Neuronal stem cell (in vitro differentiated cells): Measurements from ENCODE around the gene TRPM8.
A peak's percentile ranks its signal among the peaks of the same experiment; 100 is the strongest.

ENCODE experiments used
- DNase-seq: peaks from one replicate; pipeline ENCODE4 v3.0.0-alpha.2; 2013; ENCODE audit warnings: low spot score
- H2AFZ ChIP-seq: one replicate; pipeline ENCODE4 v1.6.1; 2013; ENCODE audit warnings: mild to moderate bottlenecking, low read length, inconsistent platforms
- H2AK5ac ChIP-seq: 2 replicates; pipeline ENCODE4 v1.6.1; 2013; ENCODE audit warnings: low read depth, mild to moderate bottlenecking, inconsistent platforms, low read length, moderate library complexity, mixed read lengths
- H2BK120ac ChIP-seq: 2 replicates; pipeline ENCODE4 v1.6.1; 2013; ENCODE audit warnings: low read depth, mild to moderate bottlenecking, inconsistent platforms, low read length, moderate library complexity, mixed read lengths
- H2BK12ac ChIP-seq: one replicate; pipeline ENCODE4 v1.6.1; 2013; ENCODE audit warnings: low read length, inconsistent platforms
- H2BK15ac ChIP-seq: 2 replicates; pipeline ENCODE4 v1.6.1; 2013; ENCODE audit warnings: mild to moderate bottlenecking, low read length, inconsistent platforms, mixed read lengths
- H2BK5ac ChIP-seq: one replicate; pipeline ENCODE4 v1.6.1; 2013; ENCODE audit warnings: inconsistent platforms, mild to moderate bottlenecking, low read length, moderate library complexity
- H3K14ac ChIP-seq: one replicate; pipeline ENCODE4 v1.6.1; 2013; ENCODE audit warnings: low read length, inconsistent platforms
- H3K18ac ChIP-seq: 2 replicates; pipeline ENCODE4 v1.6.1; 2013; ENCODE audit warnings: low read length, inconsistent platforms
- H3K23ac ChIP-seq: 2 replicates; pipeline ENCODE4 v1.6.1; 2013; ENCODE audit warnings: low read depth, mild to moderate bottlenecking, mixed read lengths, low read length, inconsistent platforms; ENCODE audit not compliant: poor library complexity
- H3K27ac ChIP-seq: replicated peaks from 3 replicates; pipeline ENCODE4 v1.5.1; 2013; ENCODE audit warnings: low read length, inconsistent platforms
- H3K27me3 ChIP-seq, 3 experiments: 2 replicates each; pipeline ENCODE4 v1.6.1; 2013; ENCODE audit warnings: low read length in 3 of 3, mild to moderate bottlenecking in 2 of 3, inconsistent platforms in 1 of 3, low read depth in 1 of 3, mixed read lengths in 1 of 3, moderate library complexity in 1 of 3; ENCODE audit not compliant: control insufficient read depth in 3 of 3, insufficient read depth in 3 of 3
- H3K36me3 ChIP-seq, 2 donors: replicated peaks in 1 of 2; 2 replicates each; pipeline ENCODE4 v1.6.1; 2013; ENCODE audit warnings: low read length in 2 of 2; ENCODE audit not compliant: control insufficient read depth in 2 of 2, insufficient read depth in 2 of 2
- H3K4ac ChIP-seq: 2 replicates; pipeline ENCODE4 v1.6.1; 2013; ENCODE audit warnings: inconsistent platforms, mild to moderate bottlenecking, low read length, moderate library complexity
- H3K4me1 ChIP-seq, 2 donors: 1 replicate in 1 of 2; 2 replicates in 1 of 2; pipeline ENCODE4 v1.6.1; 2013; ENCODE audit warnings: low read length in 2 of 2, low read depth in 1 of 2; ENCODE audit not compliant: control insufficient read depth in 2 of 2, insufficient read depth in 1 of 2
- H3K4me2 ChIP-seq: one replicate; pipeline ENCODE4 v1.6.1; 2013; ENCODE audit warnings: mild to moderate bottlenecking, low read length, inconsistent platforms; ENCODE audit not compliant: insufficient read depth, poor library complexity, severe bottlenecking
- H3K4me3 ChIP-seq, 2 donors: 2 replicates each; pipeline ENCODE4 v1.5.1; 2013; ENCODE audit warnings: low read length in 2 of 2, mild to moderate bottlenecking in 2 of 2, inconsistent platforms in 1 of 2, moderate library complexity in 1 of 2
- H3K79me1 ChIP-seq: one replicate; pipeline ENCODE4 v1.6.1; 2013; ENCODE audit warnings: low read depth, mild to moderate bottlenecking, inconsistent platforms, low read length, moderate library complexity
- H3K9ac ChIP-seq: one replicate; pipeline ENCODE4 v1.6.1; 2013; ENCODE audit warnings: mild to moderate bottlenecking, low read depth, low read length, inconsistent platforms; ENCODE audit not compliant: poor library complexity
- H3K9me3 ChIP-seq, 2 donors: replicated peaks in 1 of 2; 2 replicates each; pipeline versions ENCODE3 to v1.6.1; 2013; ENCODE audit warnings: low read length in 2 of 2, mild to moderate bottlenecking in 2 of 2, inconsistent platforms in 1 of 2, low read depth in 1 of 2, mixed read lengths in 1 of 2, moderate library complexity in 1 of 2; ENCODE audit not compliant: control insufficient read depth in 2 of 2, insufficient read depth in 1 of 2
- H4K8ac ChIP-seq: one replicate; pipeline ENCODE4 v1.6.1; 2013; ENCODE audit warnings: low read depth, mild to moderate bottlenecking, inconsistent platforms, low read length, moderate library complexity
- H4K91ac ChIP-seq: one replicate; pipeline ENCODE4 v1.6.1; 2013; ENCODE audit warnings: low read length, low read depth, mild to moderate bottlenecking, inconsistent platforms; ENCODE audit not compliant: poor library complexity
- WGBS, 2 donors: extraction: QIAGEN DNeasy Blood & Tissue Kit; methylation state at CpG; one replicate each; pipeline ENCODE4 v1.1.7; 2013; ENCODE audit warnings: missing lambda C conversion rate in 2 of 2, mixed read lengths in 1 of 2; ENCODE audit not compliant: insufficient read length in 2 of 2, insufficient replicate concordance in 1 of 2; ENCODE audit errors: extremely low coverage in 2 of 2; 5-methylcytosine and 5-hydroxymethylcytosine counted together

The TRPM8 gene

DNA sequence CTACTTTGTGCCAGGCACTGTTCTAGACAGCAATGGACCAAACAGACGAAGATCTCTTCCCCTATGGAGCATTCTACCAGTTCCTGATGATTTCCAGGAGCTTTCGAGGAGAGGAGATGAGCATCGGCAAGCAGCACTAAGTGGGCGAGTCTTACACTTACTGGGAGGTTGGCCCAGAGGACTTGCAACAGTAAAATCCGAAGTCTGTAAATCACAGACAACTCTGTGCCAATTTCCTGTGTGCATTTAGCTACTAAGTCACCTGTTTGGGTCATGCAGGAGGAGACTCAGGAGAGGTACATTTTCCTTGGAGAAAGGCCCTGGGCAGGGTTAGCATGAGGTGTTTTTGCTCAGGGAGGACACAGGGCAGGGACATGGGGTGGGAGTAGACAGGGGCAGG lies 58.9 kb downstream of the TRPM8 start:
- Histone ChIP-seq H2BK5ac (no peak overlapping the region), H3K27me3 (no peaks in the 10 kb centered on the region), H3K36me3 (peaks cover 0 to 3% of the 10 kb centered on the region in 2 donors), H3K14ac (no peak overlapping the region), H3K4me2 (no peak overlapping the region), H3K18ac (no peak overlapping the region), H3K4me3 (no peak overlapping the region), H4K91ac (no peak overlapping the region), H2BK120ac (no peak overlapping the region), H2BK12ac (no peak overlapping the region), H3K23ac (no peak overlapping the region), H2AFZ (no peak overlapping the region), H3K27ac (no peak overlapping the region), H2BK15ac (no peak overlapping the region), H3K79me1 (no peaks in the 10 kb centered on the region), H2AK5ac (no peak overlapping the region), H3K4me1 (peaks cover 3 to 5% of the 10 kb centered on the region in 2 donors), H3K9me3 (no peaks in the 10 kb centered on the region), H3K9ac (no peak overlapping the region), H4K8ac (no peak overlapping the region), H3K4ac (no peak overlapping the region)
- DNase-seq, result no peak
- no CpG with 5 or more reads among the region's 5 CpGs for WGBS, 2 donors

DNA sequence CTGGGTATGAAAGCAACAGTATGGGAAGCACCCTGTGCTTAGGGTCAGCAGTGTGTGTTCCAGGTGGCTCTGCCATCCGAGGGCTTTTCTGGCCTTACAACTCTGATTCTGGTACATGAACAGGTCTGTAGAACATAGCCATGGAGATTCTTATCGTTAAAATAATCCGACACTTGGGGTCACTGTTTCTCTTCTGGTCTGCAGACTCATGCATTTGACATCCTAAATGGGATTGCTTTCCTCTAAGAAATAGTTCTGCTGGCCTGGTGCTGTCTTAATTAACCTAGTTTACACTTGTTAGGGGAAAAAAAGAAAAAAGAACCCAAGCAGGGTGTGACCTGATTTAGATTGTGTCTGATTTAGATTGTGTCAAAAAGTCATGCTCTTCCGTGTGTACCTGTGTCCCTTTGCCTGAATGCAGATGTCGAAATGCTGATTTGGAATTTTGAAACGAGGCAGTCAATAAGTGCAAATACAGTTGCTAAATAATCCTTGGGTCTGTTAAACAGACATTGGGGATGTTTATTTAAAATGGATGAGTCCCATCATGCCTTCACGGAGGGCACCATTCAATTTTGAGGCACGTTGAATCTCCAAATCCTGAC lies 59.6 kb downstream of the TRPM8 start:
- no peak overlapping the region for H3K14ac ChIP-seq
- H3K79me1 ChIP-seq, result no peaks in the 10 kb centered on the region
- peak; percentile 46 for DNase-seq
- H3K4me1 ChIP-seq, result peaks cover 3 to 5% of the 10 kb centered on the region in 2 donors
- H4K8ac ChIP-seq, result no peak overlapping the region
- H3K27me3 ChIP-seq, result no peaks in the 10 kb centered on the region
- peaks cover 0 to 1% of the 10 kb centered on the region in 2 donors for H3K36me3 ChIP-seq
- no peak overlapping the region for H3K23ac ChIP-seq
- H2AK5ac ChIP-seq, result no peak overlapping the region
- no peak overlapping the region for H3K27ac ChIP-seq
- no peak overlapping the region for H2BK15ac ChIP-seq
- no peak overlapping the region for H3K4me3 ChIP-seq
- no peak overlapping the region for H2BK12ac ChIP-seq
- no peak overlapping the region for H3K18ac ChIP-seq
- H3K9me3 ChIP-seq, result no peaks in the 10 kb centered on the region
- H3K9ac ChIP-seq, result no peak overlapping the region
- no CpG with 5 or more reads among the region's 8 CpGs for WGBS, 2 donors
- no peak overlapping the region for H4K91ac ChIP-seq
- H3K4me2 ChIP-seq, result no peak overlapping the region
- H3K4ac ChIP-seq, result no peak overlapping the region
- H2BK120ac ChIP-seq, result no peak overlapping the region
- H2AFZ ChIP-seq, result no peak overlapping the region
- H2BK5ac ChIP-seq, result no peak overlapping the region

- Histone ChIP-seq H2AK5ac (no peak overlapping the region), H3K27ac (no peak overlapping the region), H4K91ac (no peak overlapping the region), H3K4me1 (peaks cover 3 to 5% of the 10 kb centered on the region in 2 donors), H3K4me3 (no peak overlapping the region), H3K4ac (no peak overlapping the region), H3K36me3 (peaks cover 0 to 1% of the 10 kb centered on the region in 2 donors), H2AFZ (no peak overlapping the region), H3K23ac (no peak overlapping the region), H3K79me1 (no peaks in the 10 kb centered on the region), H3K9me3 (no peaks in the 10 kb centered on the region), H2BK5ac (no peak overlapping the region), H3K4me2 (no peak overlapping the region), H3K27me3 (no peaks in the 10 kb centered on the region), H3K14ac (no peak overlapping the region), H3K18ac (no peak overlapping the region), H3K9ac (no peak overlapping the region), H2BK15ac (no peak overlapping the region), H4K8ac (no peak overlapping the region), H2BK12ac (no peak overlapping the region), H2BK120ac (no peak overlapping the region)
- no CpG with 5 or more reads among the region's 8 CpGs for WGBS, 2 donors
- no peak for DNase-seq
These were observed 60.2 kb downstream of the TRPM8 start for GRCh38 chr2:233977296-233977837.

DNA sequence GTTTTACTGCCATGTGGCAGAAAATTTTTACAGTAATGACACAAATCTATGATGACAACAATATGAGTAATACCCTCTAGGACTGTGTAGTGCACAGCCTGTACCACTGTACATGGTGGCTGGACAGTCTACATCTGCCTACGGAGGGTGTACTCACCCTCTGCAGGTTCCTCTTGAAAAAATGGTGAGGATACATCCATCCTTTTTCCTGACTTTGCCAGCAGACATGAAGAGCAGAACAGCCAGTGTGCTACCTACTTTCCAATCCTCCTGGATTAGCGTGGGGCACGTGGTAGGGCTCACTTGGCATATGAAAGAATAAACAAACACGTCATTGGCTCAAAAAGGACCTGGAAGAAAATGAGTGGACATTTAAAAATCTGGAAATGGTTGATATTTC lies 62.6 kb downstream of the TRPM8 start:
- H3K9ac ChIP-seq, result no peak overlapping the region
- H3K36me3 ChIP-seq, result peaks cover 0 to 3% of the 10 kb centered on the region in 2 donors
- no peak overlapping the region for H2BK15ac ChIP-seq
- no peak overlapping the region for H3K4ac ChIP-seq
- H3K4me1 ChIP-seq, result peaks cover 0 to 3% of the 10 kb centered on the region in 2 donors
- no peak for DNase-seq
- H2BK120ac ChIP-seq, result no peak overlapping the region
- H3K14ac ChIP-seq, result no peak overlapping the region
- no peak overlapping the region for H2BK5ac ChIP-seq
- no peak overlapping the region for H4K8ac ChIP-seq
- H3K27me3 ChIP-seq, result no peaks in the 10 kb centered on the region
- no peak overlapping the region for H3K23ac ChIP-seq
- H3K27ac ChIP-seq, result no peak overlapping the region
- H3K4me2 ChIP-seq, result no peak overlapping the region
- H2AFZ ChIP-seq, result no peak overlapping the region
- no peak overlapping the region for H2BK12ac ChIP-seq
- peaks cover 0 to 2% of the 10 kb centered on the region in 2 donors for H3K9me3 ChIP-seq
- no peak overlapping the region for H4K91ac ChIP-seq
- H3K79me1 ChIP-seq, result no peaks in the 10 kb centered on the region
- no peak overlapping the region for H3K4me3 ChIP-seq
- H2AK5ac ChIP-seq, result no peak overlapping the region
- no peak overlapping the region for H3K18ac ChIP-seq
- WGBS, 2 donors, result no CpG with 5 or more reads among the region's 4 CpGs
